RWPE1 (cell line): Measurements from ENCODE around the gene MT1G.

Experiments
- CTCF ChIA-PET: fragments of 350-600 bp; sonication (Branson Sonifier 250); formaldehyde crosslinking; extraction: SDS; loops from one replicate; lab custom pipeline; 2021; lab: Yijun Ruan, JAX
- POLR2A ChIA-PET: fragments of 400-600 bp; formaldehyde crosslinking; extraction: SDS; loops from one replicate; lab custom pipeline; 2020; ENCODE audit warnings: antibody characterized with exemption; ENCODE audit not compliant: low non-redundant PET; lab: Yijun Ruan, JAX
- DNase-seq: peaks from one replicate; pipeline ENCODE4 v3.0.0; 2012; ENCODE audit warnings: low spot score
- H3K27ac ChIP-seq: fragments of 450-650 bp; 2 replicates; pipeline ENCODE4 v1.5.1; 2017
- TF ChIP-seq, protein P1 (sequence below): fragments of 450-650 bp; conservative IDR thresholded peaks from 2 replicates; pipeline ENCODE4 v1.5.1; 2017; ENCODE audit warnings: low read depth, mild to moderate bottlenecking

The MT1G gene

DNA sequence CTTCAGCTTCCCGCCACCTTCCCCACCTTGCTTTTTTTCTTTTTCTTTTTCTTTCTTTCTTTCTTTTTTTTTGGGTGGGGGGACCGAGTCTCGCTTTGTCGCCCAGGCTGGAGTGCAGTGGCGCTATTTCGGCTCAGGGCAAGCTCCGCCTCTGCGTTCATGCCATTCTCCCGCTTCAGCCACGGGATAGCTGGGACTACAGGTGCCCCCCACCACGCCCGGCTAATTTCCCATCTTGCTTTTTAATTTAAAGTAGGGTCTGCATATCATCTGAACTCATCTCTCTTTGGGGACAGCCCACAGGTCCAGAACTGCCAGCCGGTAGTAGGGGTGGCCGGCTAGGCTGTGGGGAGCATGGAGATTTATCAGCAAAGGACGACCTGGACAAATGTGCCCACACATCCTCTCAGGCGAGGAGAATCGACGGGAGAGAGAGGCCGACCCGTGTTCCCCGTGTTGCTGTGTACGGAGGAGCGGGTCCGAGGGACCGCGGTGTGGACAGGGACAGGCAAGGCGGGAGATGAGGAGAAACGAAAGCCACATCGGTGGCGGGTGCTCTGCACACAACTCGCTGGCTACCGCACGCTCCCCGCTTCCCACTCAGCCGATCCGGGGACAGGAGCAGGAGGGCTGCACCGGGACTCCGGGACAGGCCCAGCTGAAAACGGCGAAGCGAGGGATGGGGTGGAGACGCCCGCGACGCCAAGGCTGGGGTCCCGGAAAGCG is 33.0 kb downstream of the MT1G start:
- no peak for DNase-seq
- ChIA-PET POLR2A (no interaction called here), CTCF (no interaction called here)
- no peak overlapping the region for H3K27ac ChIP-seq
- TF ChIP-seq, protein P1, sequence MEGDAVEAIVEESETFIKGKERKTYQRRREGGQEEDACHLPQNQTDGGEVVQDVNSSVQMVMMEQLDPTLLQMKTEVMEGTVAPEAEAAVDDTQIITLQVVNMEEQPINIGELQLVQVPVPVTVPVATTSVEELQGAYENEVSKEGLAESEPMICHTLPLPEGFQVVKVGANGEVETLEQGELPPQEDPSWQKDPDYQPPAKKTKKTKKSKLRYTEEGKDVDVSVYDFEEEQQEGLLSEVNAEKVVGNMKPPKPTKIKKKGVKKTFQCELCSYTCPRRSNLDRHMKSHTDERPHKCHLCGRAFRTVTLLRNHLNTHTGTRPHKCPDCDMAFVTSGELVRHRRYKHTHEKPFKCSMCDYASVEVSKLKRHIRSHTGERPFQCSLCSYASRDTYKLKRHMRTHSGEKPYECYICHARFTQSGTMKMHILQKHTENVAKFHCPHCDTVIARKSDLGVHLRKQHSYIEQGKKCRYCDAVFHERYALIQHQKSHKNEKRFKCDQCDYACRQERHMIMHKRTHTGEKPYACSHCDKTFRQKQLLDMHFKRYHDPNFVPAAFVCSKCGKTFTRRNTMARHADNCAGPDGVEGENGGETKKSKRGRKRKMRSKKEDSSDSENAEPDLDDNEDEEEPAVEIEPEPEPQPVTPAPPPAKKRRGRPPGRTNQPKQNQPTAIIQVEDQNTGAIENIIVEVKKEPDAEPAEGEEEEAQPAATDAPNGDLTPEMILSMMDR = no peak

DNA sequence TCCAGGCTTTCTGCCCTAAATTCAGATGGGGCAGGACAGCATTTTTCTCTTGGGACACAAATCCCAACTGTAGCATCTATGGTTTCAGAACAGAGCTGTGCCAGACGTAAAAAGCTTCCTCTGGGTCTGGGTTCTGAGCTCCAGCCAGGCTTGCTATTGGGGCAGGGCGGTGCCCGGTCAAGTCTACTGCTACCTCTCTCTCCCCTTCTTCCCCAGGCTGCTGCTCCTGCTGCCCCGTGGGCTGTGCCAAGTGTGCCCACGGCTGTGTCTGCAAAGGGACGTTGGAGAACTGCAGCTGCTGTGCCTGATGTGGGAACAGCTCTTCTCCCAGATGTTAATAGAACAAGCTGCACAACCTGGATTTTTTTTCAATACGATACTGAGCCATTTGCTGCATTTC is 34.3 kb downstream of the MT1G start:
- POLR2A ChIA-PET = no interaction called here
- DNase-seq = no peak
- TF ChIP-seq, protein P1 = no peak
- no peak overlapping the region for H3K27ac ChIP-seq
- CTCF ChIA-PET = no interaction called here

DNA sequence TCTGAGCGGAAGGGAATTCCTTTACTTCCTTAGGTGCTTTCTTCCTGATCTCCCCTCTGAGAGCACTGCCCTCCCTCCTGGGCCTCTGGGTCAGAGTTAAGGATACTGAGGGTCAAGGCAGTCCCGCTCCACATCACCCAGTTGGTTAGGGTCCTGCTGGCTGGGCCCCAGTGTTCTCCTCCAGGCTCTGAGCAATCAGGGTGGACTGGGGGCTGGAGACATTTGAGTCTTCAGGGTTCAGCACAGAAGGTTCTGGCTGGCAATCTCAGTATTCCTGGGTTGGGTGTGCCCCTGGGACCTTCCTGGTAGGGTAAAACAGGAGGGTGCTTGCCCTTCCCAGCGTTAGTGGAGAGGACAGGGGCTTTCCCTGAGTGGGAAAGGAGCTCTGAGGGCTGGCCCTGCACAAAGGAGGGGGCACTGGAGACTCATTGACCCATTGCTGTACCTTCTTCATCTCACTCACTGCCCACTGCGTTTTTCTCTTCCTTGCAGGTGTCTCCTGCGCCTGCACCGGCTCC is 35.0 kb downstream of the MT1G start:
- DNase-seq = no peak
- ChIA-PET CTCF (no interaction called here), POLR2A (no interaction called here)
- peak overlapping the region; percentile 24 for H3K27ac ChIP-seq
- TF ChIP-seq, protein P1 = no peak

DNA sequence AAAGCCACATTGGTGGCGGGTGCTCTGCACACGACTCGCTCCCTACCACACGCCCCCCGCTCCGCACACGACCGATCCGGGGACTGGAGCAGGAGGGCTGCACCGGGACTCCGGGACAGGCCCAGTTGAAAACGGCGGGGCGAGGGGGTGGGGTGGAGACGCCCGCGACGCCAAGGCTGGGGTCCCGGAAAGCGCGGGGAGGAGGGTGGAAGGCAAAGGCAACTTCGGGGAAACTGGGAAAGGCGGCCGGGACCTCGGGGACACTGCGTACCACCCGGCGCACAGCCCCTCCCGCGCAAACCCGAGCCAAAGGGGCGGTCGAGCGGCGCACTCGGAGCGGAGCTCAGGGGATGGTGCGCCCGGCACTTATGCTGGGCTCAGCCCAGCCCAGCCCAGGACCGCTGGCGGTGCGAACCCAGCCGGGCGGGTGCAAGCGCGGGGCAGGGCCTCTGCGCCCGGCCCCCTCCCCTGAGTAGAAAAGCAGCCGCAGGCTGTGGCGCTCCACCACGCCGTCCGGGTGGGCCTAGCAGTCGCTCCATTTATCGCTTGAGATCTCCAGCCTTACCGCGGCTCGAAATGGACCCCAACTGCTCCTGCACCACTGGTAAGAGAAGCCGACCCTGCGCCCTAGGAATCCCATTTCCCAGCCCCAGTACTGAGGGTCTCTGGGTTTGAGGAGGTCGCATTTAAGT is 35.6 kb downstream of the MT1G start, which contains the start of gene MT1M:
Gene MT1M (plus strand): TSS at position 504 of the 692 bp plus-strand sequence. CDS start 73 bp downstream, at position 577.
- H3K27ac ChIP-seq = peak within 1 kb of the TSS; percentile 24
- POLR2A ChIA-PET = no interaction called here
- no peak for DNase-seq
- CTCF ChIA-PET = no interaction called here
- TF ChIP-seq, protein P1 = no peak

DNA sequence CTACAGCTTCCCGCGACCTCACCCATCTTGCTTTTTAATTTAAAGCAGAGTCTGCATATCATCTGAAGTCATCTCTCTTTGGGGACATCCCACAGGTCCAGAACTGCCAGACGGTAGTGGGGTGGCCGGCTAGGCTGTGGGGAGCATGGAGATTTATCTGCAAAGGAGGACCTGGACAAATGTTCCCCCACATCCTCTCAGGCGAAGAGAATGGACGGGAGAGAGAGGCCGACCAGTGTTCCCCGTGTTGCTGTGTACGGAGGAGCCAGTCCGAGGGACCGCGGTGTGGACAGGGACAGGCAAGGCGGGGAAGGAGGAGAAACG is 36.1 kb downstream of the MT1G start:
- CTCF ChIA-PET = no interaction called here
- POLR2A ChIA-PET = no interaction called here
- DNase-seq = no peak
- TF ChIP-seq, protein P1 = no peak
- peak overlapping the region; percentile 24 for H3K27ac ChIP-seq

DNA sequence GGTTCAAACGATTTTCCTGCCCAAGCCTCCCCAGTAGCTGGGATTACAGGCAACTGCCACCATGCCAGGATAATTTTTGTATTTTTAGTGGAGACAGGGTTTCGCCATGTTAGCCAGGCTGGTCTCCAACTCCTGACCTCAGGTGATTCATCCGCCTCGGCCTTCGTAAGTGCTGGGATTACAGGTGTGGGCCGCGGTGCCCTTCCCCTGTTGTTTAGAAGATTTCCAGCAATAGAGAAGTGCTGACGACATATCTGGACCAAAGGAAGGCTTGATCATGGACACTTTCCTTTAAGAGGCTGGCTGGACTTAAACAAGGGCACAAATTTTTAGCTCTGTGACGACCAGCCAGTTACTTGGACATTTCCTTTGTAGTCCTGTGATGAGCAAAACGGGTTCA is 36.7 kb downstream of the MT1G start:
- TF ChIP-seq, protein P1 = no peak
- no peak for DNase-seq
- ChIA-PET POLR2A (no interaction called here), CTCF (no interaction called here)
- no peak overlapping the region for H3K27ac ChIP-seq
